HG02763 (cell line): ENCODE data around the gene LOXL1.

Experiments
- ATAC-seq: cut with Tn5 transposase; IDR thresholded peaks from one replicate; pipeline ENCODE4 v1.9.1; 2021; ENCODE audit warnings: mild to moderate bottlenecking, moderate library complexity; ENCODE audit not compliant: unreplicated experiment

Gene LOXL1

GRCh38 chr15:73899197-73900094 is 26.8 kb upstream of the LOXL1 start:
- ATAC-seq = no peak

DNA sequence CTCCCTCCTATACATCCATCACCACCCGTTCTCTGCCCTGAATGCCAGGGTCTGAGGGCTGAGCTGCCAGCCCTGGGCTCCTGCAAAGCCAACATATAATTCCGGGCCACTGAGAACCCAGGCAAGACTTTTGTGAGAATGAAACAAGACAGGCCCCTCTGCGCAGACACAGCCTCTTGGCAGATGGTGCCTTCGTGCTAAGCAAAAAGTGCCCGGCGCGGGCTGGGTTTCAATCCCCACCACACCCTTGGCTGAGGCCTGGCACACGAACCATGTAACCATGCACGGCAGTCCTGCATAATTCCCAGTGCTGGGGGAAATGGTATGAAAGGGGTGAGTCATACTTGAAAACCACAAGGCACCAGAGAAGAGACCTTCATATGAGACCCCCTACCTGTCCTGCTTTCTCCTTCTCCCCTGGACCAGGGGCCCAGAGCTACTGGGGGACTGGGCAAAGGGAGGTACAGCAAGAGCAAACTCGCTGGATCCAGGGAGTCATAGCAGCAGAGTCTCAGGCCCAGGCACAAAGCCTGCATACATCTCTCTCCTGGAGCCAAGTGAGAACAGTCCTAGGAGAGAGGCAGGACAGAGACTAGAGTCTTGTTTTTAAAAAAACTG is 26.1 kb upstream of the LOXL1 start:
- no peak for ATAC-seq

GRCh38 chr15:73901126-73901810 is 25.0 kb upstream of the LOXL1 start:
- no peak for ATAC-seq

DNA sequence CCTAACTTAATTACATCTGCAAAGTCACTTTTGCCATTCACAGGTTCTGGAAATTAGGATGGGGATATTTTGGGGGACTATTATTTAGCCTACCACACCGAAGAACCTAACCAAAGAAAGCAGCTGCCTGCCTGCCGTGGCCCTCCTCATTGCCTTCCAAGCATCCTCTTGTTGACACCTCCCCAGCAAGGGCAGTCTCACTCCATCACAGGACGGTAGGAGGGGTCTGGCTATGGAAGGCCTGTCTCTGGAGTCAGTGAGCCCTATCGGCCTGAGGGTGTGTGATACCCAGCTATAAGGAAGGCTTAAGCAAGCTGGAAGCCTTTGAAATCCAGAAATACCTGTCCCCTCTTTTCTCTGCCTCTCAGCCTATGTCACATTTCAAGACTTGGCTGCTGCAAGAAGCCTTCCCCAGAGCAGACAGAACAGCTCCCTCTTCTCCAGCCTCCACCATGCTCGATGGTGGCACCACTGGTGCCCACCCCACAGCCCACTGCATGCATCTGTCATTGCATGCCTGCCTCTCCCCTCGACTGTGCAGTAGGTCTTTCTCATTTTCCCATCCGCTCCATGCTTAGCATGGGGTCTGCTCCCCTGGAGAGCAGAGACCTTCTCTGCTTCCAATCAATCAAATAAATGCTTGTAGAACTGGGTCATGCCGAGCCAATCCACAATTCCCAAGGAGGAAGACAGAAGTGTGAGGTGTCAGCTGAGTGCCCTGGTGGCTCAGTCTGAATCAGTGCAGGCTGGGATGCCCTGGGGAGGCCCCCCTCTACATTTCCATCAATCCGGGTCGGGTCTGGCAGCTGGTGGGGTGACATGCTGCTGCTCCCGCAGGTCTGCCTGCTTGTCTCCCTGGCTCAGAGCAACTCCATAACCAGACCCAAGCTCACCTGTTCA is 23.9 kb upstream of the LOXL1 start:
- no peak for ATAC-seq

- ATAC-seq = no peak
Measured at GRCh38 chr15:73904026-73904815, 22.0 kb upstream of the LOXL1 start.

DNA sequence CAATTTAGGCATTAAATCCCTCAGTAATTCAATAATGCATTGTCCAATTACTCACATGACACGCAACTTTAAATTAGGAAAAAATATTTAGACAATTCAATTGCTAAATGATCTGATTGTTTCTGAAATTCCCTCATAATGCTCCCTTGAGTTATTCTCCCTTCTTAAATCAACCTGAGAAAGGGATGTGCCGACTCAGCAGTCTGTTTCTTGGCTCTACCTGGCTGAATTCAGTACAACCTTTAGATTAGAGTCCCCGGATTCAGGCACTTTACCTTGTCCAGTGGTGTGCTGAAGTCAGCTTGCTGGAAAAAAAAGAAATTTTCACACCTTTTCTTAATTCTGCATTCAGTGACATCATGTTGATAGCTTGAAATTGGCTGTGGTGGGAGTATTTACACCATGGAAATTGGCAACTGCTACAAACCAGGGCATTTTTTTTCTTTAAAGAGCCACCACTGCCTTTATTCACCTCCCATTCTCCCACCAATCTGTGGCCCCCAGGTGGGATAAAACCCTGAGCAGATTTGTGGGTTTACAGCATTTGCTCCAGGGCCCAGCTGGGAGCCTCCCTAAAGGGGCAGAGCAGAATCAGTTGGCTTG is 20.9 kb upstream of the LOXL1 start:
- ATAC-seq = no peak

GRCh38 chr15:73906346-73907034 is 19.8 kb upstream of the LOXL1 start:
- no peak for ATAC-seq

GRCh38 chr15:73907035-73907408 is 19.2 kb upstream of the LOXL1 start:
- no peak for ATAC-seq

DNA sequence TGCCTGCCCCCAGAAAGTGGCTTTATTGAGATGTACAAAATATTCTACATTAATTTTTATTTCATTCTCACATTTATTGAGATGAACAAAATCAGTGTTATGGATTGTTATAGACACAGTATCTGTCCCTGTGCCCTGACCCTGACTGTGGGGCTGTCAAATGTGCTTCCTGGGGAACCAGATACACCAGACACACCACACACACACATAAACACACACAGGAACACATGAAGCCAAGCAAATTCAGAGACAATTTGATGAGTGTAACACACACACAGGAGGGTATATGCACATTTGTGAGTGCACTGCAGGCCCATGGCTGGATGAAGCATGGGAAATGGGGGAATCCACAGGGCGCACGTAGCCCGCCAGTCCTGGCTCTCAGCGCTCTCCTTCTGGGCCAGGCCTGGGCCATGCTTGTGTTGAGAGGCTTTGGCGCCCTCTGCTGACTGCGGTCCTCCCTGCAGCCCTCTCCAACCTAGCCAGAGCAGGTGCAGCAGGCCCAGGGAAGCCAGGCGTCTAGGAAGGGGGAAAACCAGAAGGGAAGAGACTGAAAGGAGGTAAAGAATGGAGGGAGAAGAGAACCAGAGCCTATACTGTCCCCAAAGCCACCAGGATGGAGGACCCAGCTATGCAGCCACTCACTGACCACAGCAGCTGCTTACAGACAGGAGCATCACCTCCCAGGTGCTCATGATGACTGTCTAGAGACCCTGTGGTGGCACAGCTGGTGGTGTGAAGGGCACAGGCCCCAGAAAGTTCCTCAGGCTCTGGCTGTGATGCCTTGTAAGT is 18.0 kb upstream of the LOXL1 start:
- no peak for ATAC-seq

- ATAC-seq = no peak
Measured at GRCh38 chr15:73908822-73909122, 17.5 kb upstream of the LOXL1 start.

- no peak for ATAC-seq
Measured at GRCh38 chr15:73909651-73910050, 16.6 kb upstream of the LOXL1 start.

DNA sequence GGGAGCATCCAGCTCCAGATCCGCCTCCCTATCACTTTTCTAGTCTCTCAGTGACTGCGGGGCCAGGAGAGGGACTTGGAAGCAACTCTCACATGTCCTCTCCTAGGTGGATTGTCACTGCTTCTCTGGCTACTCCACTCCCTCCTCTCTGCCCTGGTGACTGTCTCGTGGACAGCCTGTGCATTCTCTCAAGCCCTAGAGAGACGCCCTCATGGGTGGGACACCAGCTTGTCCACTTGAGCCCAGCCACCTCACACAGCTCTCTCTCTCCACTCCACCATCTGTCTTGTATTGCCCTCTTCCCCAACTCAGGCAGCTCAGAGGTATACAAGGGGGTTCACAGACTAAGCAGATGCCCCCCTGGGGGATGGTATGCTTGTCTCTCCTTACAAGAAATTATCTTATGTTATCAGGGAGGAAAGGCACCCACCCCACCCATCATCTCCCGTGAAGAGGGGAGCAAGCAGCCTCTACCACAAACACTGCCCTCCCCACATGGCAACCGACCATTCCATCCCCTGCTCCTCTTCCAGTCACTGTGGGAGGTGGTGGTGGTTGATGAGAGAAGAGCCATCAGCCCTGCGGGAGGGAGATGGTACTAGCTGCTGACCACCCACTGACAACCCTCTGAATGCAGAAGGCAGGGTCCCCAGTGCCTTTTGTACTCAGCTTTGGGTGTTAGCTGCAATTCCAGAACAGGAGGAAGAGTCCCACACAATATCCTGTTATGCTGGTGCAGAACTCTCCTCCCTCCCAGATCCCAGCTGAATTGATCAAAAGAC is 15.5 kb upstream of the LOXL1 start:
- ATAC-seq = no peak

DNA sequence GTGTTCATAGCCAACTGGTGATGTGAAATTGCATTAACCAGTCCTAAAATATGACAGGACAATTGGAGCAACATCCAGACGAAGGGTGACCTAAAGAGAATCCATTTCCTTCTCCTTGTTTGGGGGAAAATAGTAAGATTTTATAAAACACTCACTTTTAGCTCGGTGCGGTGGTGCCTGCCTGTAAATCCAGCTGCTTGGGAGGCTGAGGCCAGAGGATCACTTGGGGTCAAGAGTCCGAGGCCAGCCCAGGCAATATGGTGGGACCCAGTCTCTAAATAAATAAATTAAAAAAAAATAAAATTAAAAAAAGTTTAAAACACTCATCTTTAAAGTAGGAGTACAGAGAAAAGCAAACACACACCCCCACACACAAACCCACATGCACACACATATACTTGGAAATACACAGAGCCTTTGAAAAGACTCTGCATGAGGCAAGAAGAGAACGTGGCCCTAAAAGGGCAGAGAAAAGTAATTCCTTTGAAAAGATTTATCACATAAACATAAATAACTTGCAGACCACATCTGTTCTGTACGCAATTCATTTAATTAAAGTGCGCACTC is 14.1 kb upstream of the LOXL1 start:
- ATAC-seq = no peak

DNA sequence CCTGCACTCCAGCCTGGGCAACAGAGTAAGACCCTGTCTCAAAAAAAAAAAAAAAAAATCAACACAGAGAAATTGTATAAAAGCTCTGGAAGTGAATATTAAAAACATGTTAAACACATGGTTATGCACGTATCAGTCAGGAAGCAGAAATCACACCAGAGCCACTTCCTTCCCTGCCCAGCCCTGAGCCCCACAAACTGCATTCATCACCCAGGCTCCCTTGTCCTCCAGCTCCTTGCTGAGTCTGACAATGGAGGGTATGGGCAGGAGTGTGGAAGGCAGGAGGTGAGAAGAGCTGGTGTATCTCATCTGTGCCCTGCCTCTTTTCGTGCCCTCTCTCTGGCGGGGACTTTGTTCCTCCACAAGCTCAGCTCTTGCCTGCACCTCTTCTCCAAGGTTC is 12.1 kb upstream of the LOXL1 start:
- ATAC-seq = no peak

DNA sequence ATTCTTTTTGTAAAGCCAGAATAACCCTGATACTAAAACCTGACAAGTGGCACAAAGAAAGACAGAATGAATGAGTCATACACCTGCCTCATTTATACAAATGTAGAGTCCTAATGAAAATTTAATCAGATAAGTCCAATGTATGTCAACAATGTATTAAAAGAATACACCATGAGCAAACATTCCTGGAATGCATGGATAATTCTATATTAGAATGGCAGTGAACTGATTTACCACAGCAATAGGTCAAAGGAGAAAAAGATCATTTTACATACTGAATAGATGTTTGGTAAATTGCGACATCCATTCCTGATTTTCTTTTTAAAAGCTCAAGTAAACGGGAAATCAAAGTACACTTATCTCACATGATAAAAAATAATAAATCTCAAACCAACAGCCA is 11.2 kb upstream of the LOXL1 start:
- ATAC-seq = no peak

- ATAC-seq = no peak
Measured at GRCh38 chr15:73918784-73919183, 7.5 kb upstream of the LOXL1 start.

GRCh38 chr15:73919706-73920105 is 6.6 kb upstream of the LOXL1 start:
- ATAC-seq = no peak
